HG02678 (cell line): Measurements from ENCODE around the gene CCDC170.
"Not testable (repeated sequence)": the region's sequence is repeated elsewhere in the genome, so short reads cannot be mapped to it uniquely, and the experiment has no call there.

Source experiments
- ATAC-seq: cut with Tn5 transposase; IDR thresholded peaks from one replicate; pipeline ENCODE4 v1.9.1; 2021; ENCODE audit warnings: mild to moderate bottlenecking, moderate library complexity; ENCODE audit not compliant: unreplicated experiment

CCDC170 gene

GRCh38 chr6:151493161-151493803 is 535 bp upstream of the CCDC170 start:
- ATAC-seq = no peak

- no peak for ATAC-seq
Measured at GRCh38 chr6:151494235-151494935, 568 bp downstream of the CCDC170 start.

- no peak for ATAC-seq
Measured at GRCh38 chr6:151494936-151495320, 1.1 kb downstream of the CCDC170 start.

- no peak for ATAC-seq
Measured at GRCh38 chr6:151495380-151495779, 1.6 kb downstream of the CCDC170 start.

GRCh38 chr6:151497905-151498304 is 4.1 kb downstream of the CCDC170 start:
- peak; percentile 21 for ATAC-seq

- ATAC-seq = peak; percentile 74
Measured at GRCh38 chr6:151498327-151498726, 4.5 kb downstream of the CCDC170 start.

GRCh38 chr6:151499551-151499950 is 5.7 kb downstream of the CCDC170 start:
- ATAC-seq = no peak

- no peak for ATAC-seq
Measured at GRCh38 chr6:151501511-151502136, 7.8 kb downstream of the CCDC170 start.

- no peak for ATAC-seq
Measured at GRCh38 chr6:151502499-151502898, 8.7 kb downstream of the CCDC170 start.

GRCh38 chr6:151506761-151507160 is 12.9 kb downstream of the CCDC170 start:
- no peak for ATAC-seq

GRCh38 chr6:151509048-151509447 is 15.2 kb downstream of the CCDC170 start:
- no peak for ATAC-seq

- no peak for ATAC-seq
Measured at GRCh38 chr6:151512481-151512880, 18.7 kb downstream of the CCDC170 start.

GRCh38 chr6:151514000-151514730 is 20.3 kb downstream of the CCDC170 start:
- ATAC-seq = no peak

GRCh38 chr6:151518992-151519391 is 25.2 kb downstream of the CCDC170 start:
- ATAC-seq = not testable (repeated sequence)

GRCh38 chr6:151523034-151523433 is 29.2 kb downstream of the CCDC170 start:
- ATAC-seq = no peak

- ATAC-seq = no peak
Measured at GRCh38 chr6:151524059-151524458, 30.2 kb downstream of the CCDC170 start.

- no peak for ATAC-seq
Measured at GRCh38 chr6:151534576-151534975, 40.8 kb downstream of the CCDC170 start.

- ATAC-seq = no peak
Measured at GRCh38 chr6:151535476-151536187, 41.8 kb downstream of the CCDC170 start.

GRCh38 chr6:151536188-151536479 is 42.3 kb downstream of the CCDC170 start:
- no peak for ATAC-seq

- ATAC-seq = no peak
Measured at GRCh38 chr6:151537556-151537955, 43.7 kb downstream of the CCDC170 start.
